GM12801 (cell line): ENCODE results near the gene ASB1.

Experiments used
- TF ChIP-seq, protein P1 (sequence below): IDR thresholded peaks from one replicate; pipeline ENCODE4 v1.5.1; 2011; ENCODE audit warnings: control low read depth; ENCODE audit not compliant: insufficient read length; ENCODE audit errors: extremely low read depth

ASB1 gene

DNA sequence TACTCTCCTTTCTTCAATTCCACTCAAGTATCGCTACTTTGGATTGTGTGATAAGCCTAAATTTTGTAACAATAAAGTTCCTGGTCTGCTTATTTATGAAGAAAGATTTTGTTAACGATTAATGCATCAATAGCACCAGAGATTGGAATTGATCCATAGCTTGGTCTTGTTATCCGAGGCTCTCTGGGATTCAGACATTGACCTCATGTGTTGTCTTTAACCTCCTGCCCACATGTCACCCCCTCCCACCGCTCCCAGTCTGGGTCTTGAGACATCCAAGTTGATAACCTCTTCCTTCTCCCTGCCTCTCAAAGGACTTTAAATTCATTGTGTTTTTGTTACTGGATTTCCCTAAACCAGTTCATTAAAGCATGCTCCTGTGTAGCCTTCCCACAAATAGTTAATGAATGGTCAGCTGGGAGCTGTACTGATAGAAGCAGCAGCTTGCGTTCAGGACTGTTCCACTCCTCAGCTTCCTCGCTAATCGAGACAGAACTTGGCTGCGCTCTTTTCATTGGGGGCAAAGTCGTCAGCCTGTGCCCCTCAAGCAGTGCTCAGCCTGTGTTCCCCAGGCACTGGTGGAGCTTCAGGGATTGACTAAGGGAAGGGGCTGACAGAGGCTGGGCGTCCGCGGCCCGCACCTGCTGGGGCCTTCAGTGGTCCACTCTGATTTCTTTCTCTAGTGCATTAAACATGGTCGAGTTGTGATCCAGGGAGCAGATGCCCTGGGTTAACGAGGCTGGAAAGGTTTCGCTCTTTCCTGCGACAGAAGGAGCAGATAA is 18.9 kb downstream of the ASB1 start:
- TF ChIP-seq, protein P1, sequence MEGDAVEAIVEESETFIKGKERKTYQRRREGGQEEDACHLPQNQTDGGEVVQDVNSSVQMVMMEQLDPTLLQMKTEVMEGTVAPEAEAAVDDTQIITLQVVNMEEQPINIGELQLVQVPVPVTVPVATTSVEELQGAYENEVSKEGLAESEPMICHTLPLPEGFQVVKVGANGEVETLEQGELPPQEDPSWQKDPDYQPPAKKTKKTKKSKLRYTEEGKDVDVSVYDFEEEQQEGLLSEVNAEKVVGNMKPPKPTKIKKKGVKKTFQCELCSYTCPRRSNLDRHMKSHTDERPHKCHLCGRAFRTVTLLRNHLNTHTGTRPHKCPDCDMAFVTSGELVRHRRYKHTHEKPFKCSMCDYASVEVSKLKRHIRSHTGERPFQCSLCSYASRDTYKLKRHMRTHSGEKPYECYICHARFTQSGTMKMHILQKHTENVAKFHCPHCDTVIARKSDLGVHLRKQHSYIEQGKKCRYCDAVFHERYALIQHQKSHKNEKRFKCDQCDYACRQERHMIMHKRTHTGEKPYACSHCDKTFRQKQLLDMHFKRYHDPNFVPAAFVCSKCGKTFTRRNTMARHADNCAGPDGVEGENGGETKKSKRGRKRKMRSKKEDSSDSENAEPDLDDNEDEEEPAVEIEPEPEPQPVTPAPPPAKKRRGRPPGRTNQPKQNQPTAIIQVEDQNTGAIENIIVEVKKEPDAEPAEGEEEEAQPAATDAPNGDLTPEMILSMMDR = no peak

DNA sequence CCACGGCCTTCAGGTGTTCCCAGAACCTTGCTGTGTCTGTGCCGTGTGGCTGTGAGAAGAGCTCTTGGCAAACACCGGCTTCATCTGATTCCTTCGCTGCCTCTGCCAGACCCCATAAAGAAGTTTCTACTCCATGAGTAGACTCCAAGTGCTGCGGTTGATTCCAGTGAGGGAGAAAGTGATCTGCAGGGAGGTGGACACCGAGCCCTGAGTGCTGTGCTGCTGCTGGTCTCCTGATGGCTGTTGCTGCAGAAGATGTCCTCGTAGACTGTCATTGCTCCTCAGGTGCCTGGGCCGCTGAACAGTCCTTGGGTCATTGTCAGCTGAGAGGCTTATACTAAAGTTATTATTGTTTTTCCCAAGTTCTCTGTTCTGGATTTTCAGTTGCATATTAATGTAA is 19.6 kb downstream of the ASB1 start:
- TF ChIP-seq, protein P1 = no peak

DNA sequence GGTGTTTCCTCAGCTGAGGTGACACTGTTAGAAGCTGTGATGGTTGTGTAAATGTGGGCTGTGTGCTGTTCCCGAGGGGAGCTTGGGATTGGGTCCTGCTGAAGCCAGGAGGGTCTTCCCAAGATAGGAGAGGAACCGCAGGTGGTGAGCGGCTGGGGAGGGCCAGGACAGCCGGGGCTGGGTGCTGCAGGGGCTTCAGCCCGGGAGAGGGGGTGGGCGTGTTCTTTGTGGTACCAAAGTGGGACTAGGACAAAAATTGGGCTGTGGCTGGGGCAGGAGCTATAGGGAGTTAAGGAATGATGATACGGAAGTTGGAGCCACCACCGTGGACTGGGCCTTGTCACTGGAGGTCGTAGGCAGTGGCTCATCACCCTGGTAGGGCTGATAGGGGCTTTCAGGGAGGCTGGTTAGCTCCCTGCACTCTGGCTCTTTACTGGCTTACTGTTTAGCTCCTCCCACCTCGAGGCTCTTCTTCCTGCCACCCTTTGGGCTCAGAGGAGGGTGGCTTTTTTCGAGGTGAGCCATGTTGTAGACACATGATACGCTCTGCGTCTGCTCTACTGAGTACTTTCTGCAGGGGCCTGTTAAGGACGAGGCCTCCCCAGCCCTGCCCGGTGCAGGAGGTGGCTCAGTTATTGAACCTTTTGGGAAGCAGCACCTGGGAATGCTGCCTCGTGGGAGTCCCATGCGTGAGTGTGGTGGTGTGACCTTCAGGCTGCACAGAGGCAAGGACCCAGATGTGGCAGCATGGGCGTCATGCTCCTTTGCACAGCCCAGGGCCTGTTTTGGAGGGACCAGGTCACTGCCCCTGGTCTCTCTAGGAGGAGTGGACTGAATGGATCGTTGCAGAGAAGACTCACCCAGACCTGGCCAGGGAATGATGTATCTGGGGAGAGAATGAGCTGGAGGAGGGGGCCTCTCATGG is 21.6 kb downstream of the ASB1 start:
- TF ChIP-seq, protein P1 = no peak

DNA sequence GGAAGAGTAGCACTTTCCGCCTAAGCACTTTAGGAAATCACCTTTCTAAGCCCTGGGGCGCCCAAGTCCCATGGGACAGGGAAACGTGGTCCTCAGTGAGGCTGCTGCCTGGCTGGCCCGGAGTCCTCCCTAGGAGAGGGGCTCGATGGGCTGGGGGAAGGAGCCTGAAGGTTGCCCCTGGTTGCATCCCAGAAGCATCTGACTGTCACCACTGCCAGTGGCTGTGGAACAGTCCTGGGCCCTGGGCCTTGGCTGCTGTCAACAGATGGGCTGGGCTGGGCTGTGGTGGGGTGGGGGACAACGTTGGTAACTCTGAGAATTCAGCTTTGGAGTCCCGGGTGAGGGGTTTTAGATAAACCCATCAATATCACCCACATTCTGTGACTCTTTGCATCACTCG is 22.5 kb downstream of the ASB1 start:
- TF ChIP-seq, protein P1 = no peak

DNA sequence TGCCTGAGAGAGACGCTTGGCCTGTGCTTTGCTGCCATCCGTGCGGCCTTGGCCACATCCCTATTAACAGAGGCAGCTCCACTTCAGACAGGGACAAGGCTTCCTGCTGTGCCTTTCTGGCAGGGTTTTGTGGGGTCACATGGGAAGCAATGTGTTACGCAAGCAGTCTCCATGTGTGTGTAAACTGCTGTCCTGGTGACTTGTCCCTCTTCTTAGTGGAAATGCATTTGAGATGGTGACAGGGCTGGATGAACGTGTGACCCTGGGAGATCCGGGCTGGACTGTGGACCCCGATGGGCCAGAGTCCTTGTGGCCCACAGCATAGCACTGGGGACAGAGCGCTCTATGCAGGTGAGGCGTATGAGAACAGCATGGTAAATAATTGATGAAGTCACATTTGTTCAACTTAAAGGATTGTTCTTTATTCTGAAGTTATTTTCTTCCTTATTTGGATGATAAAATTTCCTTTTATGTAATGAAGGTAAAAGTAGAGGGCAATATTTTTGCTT is 23.2 kb downstream of the ASB1 start:
- TF ChIP-seq, protein P1 = no peak

DNA sequence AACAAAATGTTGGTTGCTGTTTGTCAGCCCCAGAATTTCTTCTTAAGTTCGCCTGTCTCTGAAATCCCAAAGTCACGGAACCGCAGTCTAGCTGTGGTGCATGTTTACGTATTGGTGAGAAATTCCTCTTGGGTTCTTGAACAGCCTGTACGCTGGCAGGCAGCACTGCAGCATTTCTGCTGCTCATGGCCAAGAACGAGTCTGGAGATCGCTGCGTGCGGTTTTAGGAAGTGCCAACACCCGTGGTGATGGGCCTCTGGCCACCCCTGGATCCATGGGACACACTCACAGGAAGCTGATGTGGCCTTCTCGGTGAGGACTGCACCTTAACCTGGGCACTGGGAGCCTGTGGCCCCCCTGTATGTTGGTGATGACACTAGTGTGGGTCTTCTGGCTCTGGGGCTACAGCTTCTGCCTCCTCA is 23.7 kb downstream of the ASB1 start:
- TF ChIP-seq, protein P1 = no peak

DNA sequence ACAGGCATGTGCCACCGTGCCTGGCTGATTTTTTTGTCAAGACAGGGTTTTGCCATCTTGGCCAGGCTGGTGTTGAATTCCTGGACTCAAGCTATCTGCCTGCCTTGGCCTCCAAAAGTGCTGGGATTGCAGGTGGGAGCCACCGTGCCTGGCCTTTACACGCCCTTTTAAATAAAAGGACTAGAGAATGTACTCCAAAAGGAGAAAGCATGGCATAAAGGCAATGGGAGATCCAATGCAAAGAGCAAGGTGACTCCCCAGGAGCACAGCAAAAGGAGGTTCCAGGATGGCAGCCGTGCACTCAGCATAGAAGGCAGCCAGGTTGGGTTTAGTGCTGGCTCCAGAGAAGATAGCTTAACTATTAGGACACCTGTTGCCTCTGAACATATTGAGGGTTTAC is 27.1 kb downstream of the ASB1 start:
- TF ChIP-seq, protein P1 = no peak
